Measurements from ENCODE around the gene UBE2I. TPM values are rescaled to one million over a fixed set of nuclear protein-coding genes. Genes with fewer than 3 reads are reported as not detected.

UBE2I gene
- total RNA-seq, 1 experiment from 2014 or later: 71.3 TPM

- TF ChIP-seq CTCF (conservative IDR thresholded peaks at IDR 0.05; ENCODE audit: low read depth, low read length): no peak
- TF ChIP-seq EZH2 (IDR thresholded peaks at IDR 0.05; ENCODE audit: low read length, unreplicated experiment): no peak
- TF ChIP-seq EZH2phosphoT487 (IDR thresholded peaks at IDR 0.05; ENCODE audit: borderline replicate concordance, low read length): no peak
- Histone ChIP-seq H3K9ac (ENCODE audit: low read length) (peak within 1 kb of the TSS; percentile 88), H3K27me3 (ENCODE audit: low read length) (no peaks in the 10 kb centered on the region), H4K20me1 (ENCODE audit: low read length) (no peaks in the 10 kb centered on the region), H2AFZ (ENCODE audit: low read length) (peak within 1 kb of the TSS; percentile 74), H3K79me2 (ENCODE audit: low read length) (peaks cover 58% of the 10 kb centered on the region), H3K4me2 (ENCODE audit: low read length) (peak within 1 kb of the TSS; percentile 97), H3K27ac (ENCODE audit: low read length) (no peak within 1 kb of the TSS), H3K9me2 (replicated peaks; ENCODE audit: low read length) (no peaks in the 10 kb centered on the region), H3K9me3 (ENCODE audit: low read length) (no peaks in the 10 kb centered on the region), H3K36me3 (ENCODE audit: low read depth, low read length) (no peaks in the 10 kb centered on the region), H3K4me1 (ENCODE audit: insufficient read depth, low read length) (no peaks in the 10 kb centered on the region; the same call in 1 of the 2 replicates), H3K4me3 (ENCODE audit: low read length) (peak within 1 kb of the TSS; percentile 98), H3F3A (ENCODE audit: low read length, unreplicated experiment) (no peaks in the 10 kb centered on the region)
- DNase-seq (peak; percentile 79), ATAC-seq (peak; percentile 63)
- CTCF ChIA-PET: no interaction called here
- POLR2A ChIA-PET (ENCODE audit: unreplicated experiment): no interaction called here
- intact Hi-C loops (cut with micrococcal nuclease): no loop called here
- no TSS peak for BruUV-seq (replicated peaks)
Observed at GRCh38 chr16:1351582-1352362, 42.3 kb downstream of the UBE2I start, which contains the start of the genes GNPTG and TSR3. TSS of gene GNPTG (plus strand) at chr16:1351931. CDS start at chr16:1351966, 35 bp downstream. TSS of gene TSR3 (minus strand) at chr16:1351878. CDS start at chr16:1351804, 74 bp downstream.

GRCh38 chr16:1354815-1355540, 45.5 kb downstream of the UBE2I start:
- Histone ChIP-seq H3K9ac (ENCODE audit: low read length) (no peak overlapping the region), H3F3A (ENCODE audit: low read length, unreplicated experiment) (no peaks in the 10 kb centered on the region), H3K4me2 (ENCODE audit: low read length) (no peak overlapping the region), H2AFZ (ENCODE audit: low read length) (no peak overlapping the region), H3K79me2 (ENCODE audit: low read length) (peaks cover 81% of the 10 kb centered on the region), H3K4me1 (ENCODE audit: insufficient read depth, low read length) (peaks cover 9% of the 10 kb centered on the region; the same call in 1 of the 2 replicates), H3K36me3 (ENCODE audit: low read depth, low read length) (peaks cover 2% of the 10 kb centered on the region; the same call in 1 of the 2 replicates), H3K4me3 (ENCODE audit: low read length) (no peak overlapping the region), H3K9me2 (replicated peaks; ENCODE audit: low read length) (no peaks in the 10 kb centered on the region), H4K20me1 (ENCODE audit: low read length) (no peaks in the 10 kb centered on the region), H3K27me3 (ENCODE audit: low read length) (no peaks in the 10 kb centered on the region), H3K27ac (ENCODE audit: low read length) (no peak overlapping the region), H3K9me3 (ENCODE audit: low read length) (no peaks in the 10 kb centered on the region)
- ChIA-PET CTCF (no interaction called here), POLR2A (ENCODE audit: unreplicated experiment) (interaction anchor here (0.5 kb wide), 1 partner anchor 12 kb away, joined by 15 read pairs; no protein-coding TSS in a partner anchor)
- ATAC-seq (no peak), DNase-seq (no peak)
- BruUV-seq (replicated peaks): no TSS peak
- TF ChIP-seq CTCF (conservative IDR thresholded peaks at IDR 0.05; ENCODE audit: low read depth, low read length) (no peak), EZH2phosphoT487 (IDR thresholded peaks at IDR 0.05; ENCODE audit: borderline replicate concordance, low read length) (no peak), EZH2 (IDR thresholded peaks at IDR 0.05; ENCODE audit: low read length, unreplicated experiment) (no peak)
- intact Hi-C loops (cut with micrococcal nuclease): no loop called here

Data from PC-3 (cell line).